Measurements from ENCODE around the gene ZC3H12A.
"Not testable (repeated sequence)": the region's sequence is repeated elsewhere in the genome, so short reads cannot be mapped to it uniquely, and the experiment has no call there.

ZC3H12A gene

DNA sequence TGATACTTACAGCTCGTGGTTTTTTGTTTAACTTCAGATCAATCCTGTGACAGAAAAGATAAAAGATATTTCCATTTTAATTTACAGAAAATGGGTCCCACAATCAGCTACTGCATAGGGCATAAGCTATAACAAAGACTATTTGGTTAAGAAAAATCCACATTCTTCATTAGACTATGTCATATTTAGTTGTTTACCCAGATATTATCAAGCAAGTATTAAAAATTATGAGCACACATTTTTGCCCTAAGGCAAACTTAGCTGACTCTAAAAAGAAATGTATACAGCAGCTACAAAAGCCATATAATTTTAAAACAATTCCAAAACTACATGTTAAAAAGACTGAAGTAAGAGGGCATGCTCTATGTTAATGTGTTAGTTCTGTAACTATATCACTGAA, 21.5 kb downstream of the ZC3H12A start:
- no peak for TF ChIP-seq CTCF (IDR thresholded peaks at IDR 0.05; ENCODE audit: low read depth, low read length)
- DNase-seq (ENCODE audit: extremely low read depth, low read depth), result no peak

GRCh38 chr1:37497832-37498231, 23.5 kb downstream of the ZC3H12A start:
- no peak for DNase-seq (ENCODE audit: extremely low read depth, low read depth)
- TF ChIP-seq CTCF (IDR thresholded peaks at IDR 0.05; ENCODE audit: low read depth, low read length), result no peak

- TF ChIP-seq CTCF (IDR thresholded peaks at IDR 0.05; ENCODE audit: low read depth, low read length), result no peak
- no peak for DNase-seq (ENCODE audit: extremely low read depth, low read depth)
Observed at GRCh38 chr1:37498872-37499617, 24.7 kb downstream of the ZC3H12A start.

GRCh38 chr1:37501661-37502060, 27.3 kb downstream of the ZC3H12A start:
- no peak for TF ChIP-seq CTCF (IDR thresholded peaks at IDR 0.05; ENCODE audit: low read depth, low read length)
- DNase-seq (ENCODE audit: extremely low read depth, low read depth), result no peak

DNA sequence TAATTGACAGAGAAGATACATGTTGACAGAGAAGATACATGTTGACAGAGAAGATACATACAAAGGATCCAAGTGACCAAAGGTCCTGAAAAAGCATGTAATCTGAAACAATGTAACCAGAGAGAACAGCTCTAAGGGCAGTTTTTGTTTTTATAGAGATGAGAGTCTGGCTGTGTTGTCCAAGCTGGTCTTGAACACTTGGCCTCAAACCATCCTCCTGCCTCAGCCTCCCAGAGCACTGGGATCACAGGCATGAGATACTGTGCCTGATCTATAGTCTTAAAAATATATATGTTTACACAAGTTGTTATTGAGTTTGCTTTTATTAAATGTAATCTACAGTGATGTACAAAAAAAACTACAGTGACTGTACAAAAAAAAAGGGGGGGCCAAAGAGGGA, 27.7 kb downstream of the ZC3H12A start:
- no peak for TF ChIP-seq CTCF (IDR thresholded peaks at IDR 0.05; ENCODE audit: low read depth, low read length)
- DNase-seq (ENCODE audit: extremely low read depth, low read depth), result no peak

- DNase-seq (ENCODE audit: extremely low read depth, low read depth), result not testable (repeated sequence)
Observed at GRCh38 chr1:37502791-37503190, 28.4 kb downstream of the ZC3H12A start.

DNA sequence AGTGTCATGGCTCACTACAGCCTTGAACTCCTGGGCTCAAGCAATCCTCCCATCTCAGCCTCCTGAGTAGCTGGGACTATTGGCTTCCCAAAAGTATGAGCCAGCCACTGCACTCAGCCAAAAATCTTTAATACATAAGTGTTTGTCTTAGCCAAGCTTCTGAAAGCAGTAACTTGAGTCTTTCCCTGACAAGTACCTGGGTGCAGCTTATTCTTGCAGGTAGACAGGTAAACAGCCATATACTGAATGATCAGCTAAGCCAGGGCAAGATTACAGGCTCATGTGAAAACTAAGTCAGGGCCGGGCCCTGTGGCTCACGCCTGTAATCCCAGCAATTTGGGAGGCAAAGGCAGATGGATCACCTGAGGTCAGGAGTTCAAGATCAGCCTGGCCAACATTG, 32.4 kb downstream of the ZC3H12A start:
- no peak for DNase-seq (ENCODE audit: extremely low read depth, low read depth)
- no peak for TF ChIP-seq CTCF (IDR thresholded peaks at IDR 0.05; ENCODE audit: low read depth, low read length)

DNA sequence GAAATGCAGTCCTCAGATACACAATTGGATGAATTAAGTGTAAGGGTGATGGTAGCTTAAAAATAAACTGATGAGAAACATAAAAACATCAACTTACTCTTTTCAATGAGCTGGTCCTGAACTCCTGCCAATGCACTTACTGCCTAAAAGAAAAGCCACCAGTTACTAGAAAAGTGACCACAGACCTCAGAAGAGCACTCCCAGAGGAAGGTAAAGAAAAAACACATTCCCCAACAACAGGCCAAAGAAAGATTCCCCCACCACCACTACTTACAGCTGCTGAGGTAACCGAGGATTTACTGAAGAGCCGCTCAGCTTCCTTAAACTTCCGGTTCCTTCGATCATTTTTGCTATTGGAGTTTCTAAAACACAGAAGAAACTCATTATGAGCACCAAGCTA, 34.8 kb downstream of the ZC3H12A start:
- no peak for TF ChIP-seq CTCF (IDR thresholded peaks at IDR 0.05; ENCODE audit: low read depth, low read length)
- DNase-seq (ENCODE audit: extremely low read depth, low read depth), result no peak
